Lower lobe of right lung (tissue), 2 donors: ENCODE measurements around the gene CDYL2. TPM values are rescaled to one million over a fixed set of nuclear protein-coding genes. Genes with fewer than 3 reads are reported as not detected.

Experiments
- ATAC-seq, 2 donors: fragments of 200-7000 bp; cut with Tn5 transposase; one replicate each; pipeline ENCODE4 v1.9.1; 2020 to 2022; ENCODE audit warnings: mild to moderate bottlenecking in 2 of 2, moderate library complexity in 2 of 2
- DNase-seq: peaks from one replicate; pipeline ENCODE4 v3.0.0-alpha.2; 2020
- H3K27ac ChIP-seq: fragments of 200-600 bp; one replicate; pipeline ENCODE4 v1.8.0; 2022
- H3K27me3 ChIP-seq: fragments of 200-600 bp; one replicate; pipeline ENCODE4 v1.8.0; 2022; ENCODE audit warnings: low read depth
- H3K36me3 ChIP-seq: fragments of 200-600 bp; one replicate; pipeline ENCODE4 v1.8.0; 2022; ENCODE audit warnings: mild to moderate bottlenecking
- H3K4me1 ChIP-seq: fragments of 200-600 bp; one replicate; pipeline ENCODE4 v1.8.0; 2022
- H3K4me3 ChIP-seq: fragments of 200-600 bp; one replicate; pipeline ENCODE4 v1.8.0; 2022; ENCODE audit warnings: mild to moderate bottlenecking
- H3K9me3 ChIP-seq: fragments of 200-600 bp; one replicate; pipeline ENCODE4 v1.8.0; 2022
- CTCF ChIP-seq: fragments of 200-600 bp; IDR thresholded peaks from one replicate; pipeline ENCODE4 v1.8.0; 2022; ENCODE audit warnings: antibody characterized with exemption, mild to moderate bottlenecking
- intact Hi-C: fragments of 100-400 bp; cut with DNase I; formaldehyde crosslinking; loops from one replicate; pipeline ENCODE4 v1.11.0; 2022
- total RNA-seq: library from RNA; stranded (reverse); fragmentation: NEBNext Ultra II Directional; extraction: Animal tissue kit (Norgen Biotek cat#: 25700); gene quantifications from one replicate; pipeline ENCODE4 v1.2.1, GENCODE V29; 2021
- donor health status: DM: no; HTN: yes; CAD: no; lungs with severe emphysema.

The CDYL2 gene
- total RNA-seq, 1 donor from 2014 or later: 14.7 TPM

GRCh38 chr16:80708823-80709222 is 95.6 kb downstream of the CDYL2 start:
- Histone ChIP-seq H3K9me3 (peaks cover 4% of the 10 kb centered on the region), H3K27ac (no peak overlapping the region), H3K27me3 (no peaks in the 10 kb centered on the region), H3K4me1 (no peaks in the 10 kb centered on the region), H3K36me3 (no peaks in the 10 kb centered on the region), H3K4me3 (no peak overlapping the region)
- intact Hi-C loops: no loop called here
- no peak for TF ChIP-seq CTCF
- no peak for ATAC-seq
- DNase-seq: no peak

GRCh38 chr16:80707686-80708085 is 96.7 kb downstream of the CDYL2 start:
- intact Hi-C loops: no loop called here
- H3K36me3 ChIP-seq: no peaks in the 10 kb centered on the region
- H3K27me3 ChIP-seq: no peaks in the 10 kb centered on the region
- DNase-seq (no peak), ATAC-seq (no peak)
- no peaks in the 10 kb centered on the region for H3K4me1 ChIP-seq
- H3K9me3 ChIP-seq: no peaks in the 10 kb centered on the region
- H3K27ac ChIP-seq: no peak overlapping the region
- no peak overlapping the region for H3K4me3 ChIP-seq
- TF ChIP-seq CTCF: no peak

GRCh38 chr16:80705596-80705995 is 98.8 kb downstream of the CDYL2 start:
- DNase-seq (no peak), ATAC-seq (no peak)
- Histone ChIP-seq H3K36me3 (no peaks in the 10 kb centered on the region), H3K27ac (no peak overlapping the region), H3K4me1 (no peaks in the 10 kb centered on the region), H3K9me3 (no peaks in the 10 kb centered on the region), H3K27me3 (no peaks in the 10 kb centered on the region), H3K4me3 (no peak overlapping the region)
- intact Hi-C loops: no loop called here
- no peak for TF ChIP-seq CTCF

- Histone ChIP-seq H3K9me3 (no peaks in the 10 kb centered on the region), H3K27ac (no peak overlapping the region), H3K27me3 (no peaks in the 10 kb centered on the region), H3K36me3 (no peaks in the 10 kb centered on the region), H3K4me1 (no peaks in the 10 kb centered on the region), H3K4me3 (no peak overlapping the region)
- no peak for TF ChIP-seq CTCF
- no peak for ATAC-seq
- no peak for DNase-seq
- intact Hi-C loops: no loop called here
Observed at GRCh38 chr16:80704751-80705505, 99.5 kb downstream of the CDYL2 start.

GRCh38 chr16:80703131-80704071 is 101.0 kb downstream of the CDYL2 start:
- no peak for DNase-seq
- Histone ChIP-seq H3K36me3 (no peaks in the 10 kb centered on the region), H3K4me1 (no peaks in the 10 kb centered on the region), H3K9me3 (no peaks in the 10 kb centered on the region), H3K4me3 (no peak overlapping the region), H3K27me3 (no peaks in the 10 kb centered on the region), H3K27ac (no peak overlapping the region)
- TF ChIP-seq CTCF: no peak
- no peak for ATAC-seq
- intact Hi-C loops: no loop called here
